ENCODE measurements around the gene HLA-DOB. TPM values are rescaled to one million over a fixed set of nuclear protein-coding genes. Genes with fewer than 3 reads are reported as not detected.

Gene HLA-DOB
- polyA plus RNA-seq (2012; ENCODE audit: insufficient read depth, insufficient read length, low read depth) = not detected

- no peaks in the 10 kb centered on the region for H3K4me1 ChIP-seq
- DNase-seq = no peak
These were observed at the start of gene HLA-DOB for GRCh38 chr6:32816746-32817204. TSS of gene HLA-DOB (minus strand) at chr6:32817002. CDS start at chr6:32816951, 51 bp downstream.

GRCh38 chr6:32865724-32866443, 49.1 kb upstream of the HLA-DOB start:
- no peaks in the 10 kb centered on the region for H3K36me3 ChIP-seq
- no peak overlapping the region for H3K4me3 ChIP-seq (ENCODE audit: low read depth, low read length)
- no peak for DNase-seq
- H3K9me3 ChIP-seq = no peaks in the 10 kb centered on the region
- peaks cover 77% of the 10 kb centered on the region for H3K27me3 ChIP-seq
- TF ChIP-seq, protein P1, sequence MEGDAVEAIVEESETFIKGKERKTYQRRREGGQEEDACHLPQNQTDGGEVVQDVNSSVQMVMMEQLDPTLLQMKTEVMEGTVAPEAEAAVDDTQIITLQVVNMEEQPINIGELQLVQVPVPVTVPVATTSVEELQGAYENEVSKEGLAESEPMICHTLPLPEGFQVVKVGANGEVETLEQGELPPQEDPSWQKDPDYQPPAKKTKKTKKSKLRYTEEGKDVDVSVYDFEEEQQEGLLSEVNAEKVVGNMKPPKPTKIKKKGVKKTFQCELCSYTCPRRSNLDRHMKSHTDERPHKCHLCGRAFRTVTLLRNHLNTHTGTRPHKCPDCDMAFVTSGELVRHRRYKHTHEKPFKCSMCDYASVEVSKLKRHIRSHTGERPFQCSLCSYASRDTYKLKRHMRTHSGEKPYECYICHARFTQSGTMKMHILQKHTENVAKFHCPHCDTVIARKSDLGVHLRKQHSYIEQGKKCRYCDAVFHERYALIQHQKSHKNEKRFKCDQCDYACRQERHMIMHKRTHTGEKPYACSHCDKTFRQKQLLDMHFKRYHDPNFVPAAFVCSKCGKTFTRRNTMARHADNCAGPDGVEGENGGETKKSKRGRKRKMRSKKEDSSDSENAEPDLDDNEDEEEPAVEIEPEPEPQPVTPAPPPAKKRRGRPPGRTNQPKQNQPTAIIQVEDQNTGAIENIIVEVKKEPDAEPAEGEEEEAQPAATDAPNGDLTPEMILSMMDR (IDR thresholded peaks at IDR 0.05; ENCODE audit: low read depth, low read length) = no peak
- peaks cover 3% of the 10 kb centered on the region for H3K4me1 ChIP-seq

More at GRCh38 chr6:32816746-32817204, at the start of gene HLA-DOB:
- no peaks in the 10 kb centered on the region for H3K9me3 ChIP-seq
- peaks cover 49% of the 10 kb centered on the region for H3K27me3 ChIP-seq
- H3K4me3 ChIP-seq (ENCODE audit: low read depth, low read length) = no peak within 1 kb of the TSS
- no peaks in the 10 kb centered on the region for H3K36me3 ChIP-seq
- TF ChIP-seq, protein P1 (IDR thresholded peaks at IDR 0.05; ENCODE audit: low read depth, low read length) = no peak

GRCh38 chr6:32862725-32863124, 45.9 kb upstream of the HLA-DOB start:
- H3K9me3 ChIP-seq = no peaks in the 10 kb centered on the region
- no peak overlapping the region for H3K4me3 ChIP-seq (ENCODE audit: low read depth, low read length)
- no peaks in the 10 kb centered on the region; the same call in 1 of the 2 replicates for H3K4me1 ChIP-seq
- no peaks in the 10 kb centered on the region for H3K36me3 ChIP-seq
- H3K27me3 ChIP-seq = peaks cover 94% of the 10 kb centered on the region
- TF ChIP-seq, protein P1 (IDR thresholded peaks at IDR 0.05; ENCODE audit: low read depth, low read length) = no peak
- no peak for DNase-seq

GRCh38 chr6:32860674-32861073, 43.9 kb upstream of the HLA-DOB start:
- no peak overlapping the region for H3K4me3 ChIP-seq (ENCODE audit: low read depth, low read length)
- peaks cover 94% of the 10 kb centered on the region for H3K27me3 ChIP-seq
- no peaks in the 10 kb centered on the region; the same call in 1 of the 2 replicates for H3K4me1 ChIP-seq
- DNase-seq = no peak
- H3K9me3 ChIP-seq = no peaks in the 10 kb centered on the region
- no peaks in the 10 kb centered on the region for H3K36me3 ChIP-seq
- TF ChIP-seq, protein P1 (IDR thresholded peaks at IDR 0.05; ENCODE audit: low read depth, low read length) = no peak

- no peaks in the 10 kb centered on the region for H3K36me3 ChIP-seq
- H3K4me3 ChIP-seq (ENCODE audit: low read depth, low read length) = no peak overlapping the region
- no peaks in the 10 kb centered on the region; the same call in 1 of the 2 replicates for H3K4me1 ChIP-seq
- no peak for DNase-seq
- H3K27me3 ChIP-seq = peaks cover 94% of the 10 kb centered on the region
- TF ChIP-seq, protein P1 (IDR thresholded peaks at IDR 0.05; ENCODE audit: low read depth, low read length) = no peak
- no peaks in the 10 kb centered on the region for H3K9me3 ChIP-seq
These were observed 41.4 kb upstream of the HLA-DOB start for GRCh38 chr6:32858194-32858593.
